CD4-positive, alpha-beta memory T cell (primary cell): ENCODE results near the gene UBASH3A. TPM values are rescaled to one million over a fixed set of nuclear protein-coding genes. Genes with fewer than 3 reads are reported as not detected.

Source experiments
- CTCF ChIA-PET: fragments of 350-600 bp; sonication (Branson Sonifier 250); formaldehyde crosslinking; loops from one replicate; lab custom pipeline; 2021; ENCODE audit warnings: inconsistent platforms; ENCODE audit not compliant: partially characterized antibody; lab: Charles Lee
- POLR2A ChIA-PET: fragments of 350-600 bp; sonication (Branson Sonifier 250); formaldehyde crosslinking; loops from one replicate; lab custom pipeline; 2021; ENCODE audit not compliant: partially characterized antibody; lab: Charles Lee
- DNase-seq, 5 donors: peaks; one replicate each; pipeline versions ENCODE4 v3.0.0 to v3.0.0-alpha.2; 2020 to 2022; ENCODE audit warnings: mixed read lengths in 1 of 5
- H3K27ac ChIP-seq: one replicate; pipeline ENCODE4 v1.7.0; 2013; ENCODE audit warnings: low read depth, low read length
- H3K27me3 ChIP-seq: 2 replicates; pipeline ENCODE4 v1.7.0; 2013; ENCODE audit warnings: mild to moderate bottlenecking, low read length, moderate library complexity; ENCODE audit not compliant: insufficient read depth
- H3K36me3 ChIP-seq: 2 replicates; pipeline ENCODE4 v1.7.0; 2013; ENCODE audit warnings: mild to moderate bottlenecking, low read length, moderate library complexity; ENCODE audit not compliant: insufficient read depth
- H3K4me1 ChIP-seq: 2 replicates; pipeline ENCODE4 v1.7.0; 2013; ENCODE audit warnings: mild to moderate bottlenecking, low read length, moderate library complexity; ENCODE audit not compliant: insufficient read depth
- H3K4me3 ChIP-seq, 2 donors: one replicate each; pipeline ENCODE4 v1.7.0; 2013; ENCODE audit warnings: low read length in 2 of 2, mild to moderate bottlenecking in 1 of 2
- H3K9me3 ChIP-seq, 2 donors: one replicate each; pipeline ENCODE4 v1.7.0; 2013; ENCODE audit warnings: low read length in 2 of 2, control low read depth in 1 of 2; ENCODE audit not compliant: control insufficient read depth in 1 of 2
- H3K27ac Mint-ChIP-seq, 7 donors: one replicate each; pipeline ENCODE4 v1.8.0; 2020 to 2021; ENCODE audit warnings: mixed read lengths in 7 of 7, mild to moderate bottlenecking in 6 of 7, inconsistent platforms in 3 of 7, moderate library complexity in 3 of 7
- H3K27me3 Mint-ChIP-seq, 2 donors: one replicate each; pipeline ENCODE4 v1.8.0; 2020 to 2021; ENCODE audit warnings: mixed read lengths in 2 of 2
- H3K36me3 Mint-ChIP-seq, 2 donors: one replicate each; pipeline ENCODE4 v1.8.0; 2020 to 2021; ENCODE audit warnings: mixed read lengths in 2 of 2, inconsistent platforms in 1 of 2, mild to moderate bottlenecking in 1 of 2
- H3K4me1 Mint-ChIP-seq, 4 donors: one replicate each; pipeline ENCODE4 v1.8.0; 2020 to 2021; ENCODE audit warnings: mixed read lengths in 4 of 4, mild to moderate bottlenecking in 1 of 4
- H3K4me3 Mint-ChIP-seq, 8 donors: one replicate each; pipeline ENCODE4 v1.8.0; 2020 to 2021; ENCODE audit warnings: mixed read lengths in 8 of 8, mild to moderate bottlenecking in 7 of 8, moderate library complexity in 6 of 8, inconsistent platforms in 3 of 8
- H3K9me3 Mint-ChIP-seq, 8 donors: one replicate each; pipeline ENCODE4 v1.8.0; 2020 to 2021; ENCODE audit warnings: mixed read lengths in 8 of 8, mild to moderate bottlenecking in 5 of 8, inconsistent platforms in 3 of 8, moderate library complexity in 1 of 8
- intact Hi-C: fragments of 100-400 bp; cut with micrococcal nuclease; formaldehyde crosslinking; loops from one replicate; pipeline ENCODE4 v1.15.1; 2023
- polyA plus RNA-seq, 2 donors: library from polyadenylated mRNA; unstranded; fragments of 300-500 nt; fragmentation: Illumina TruSeq; gene quantifications; one replicate each; pipeline ENCODE4 v1.2.3, GENCODE V29; 2021
- total RNA-seq, 2 experiments: library from RNA; stranded (reverse); gene quantifications; one replicate each; pipeline ENCODE4 v1.2.3, GENCODE V29; 2021

The UBASH3A gene
- total and polyA plus RNA-seq, 4 experiments from 2014 or later: 43.1 to 93.6 (median 68.7) TPM

- intact Hi-C loops: no loop called here
- H3K9me3 Mint-ChIP-seq: peaks cover 0 to 5% (median 0%) of the 10 kb centered on the region in 8 donors
- Histone ChIP-seq H3K27ac (no peak overlapping the region), H3K4me1 (peaks cover 49% of the 10 kb centered on the region), H3K9me3 (no peaks in the 10 kb centered on the region), H3K27me3 (no peaks in the 10 kb centered on the region), H3K4me3 (no peak overlapping the region), H3K36me3 (no peaks in the 10 kb centered on the region)
- peak in 1 of 5 donors; percentile 29 for DNase-seq
- peak overlapping the region; percentile 5 to 91 (median 70) for H3K27ac Mint-ChIP-seq
- H3K27me3 Mint-ChIP-seq: no peaks in the 10 kb centered on the region
- H3K36me3 Mint-ChIP-seq: no peaks in the 10 kb centered on the region
- H3K4me3 Mint-ChIP-seq: peak overlapping the region; percentile 67 to 83 (median 76)
- ChIA-PET CTCF (interaction anchor here (1.6 kb wide), 1 partner anchor 15 kb away, joined by 9 read pairs; the partner anchor contains the start of gene UBASH3A), POLR2A (interaction anchor here (0.7 to 2.2 kb wide), 8 partner anchors 10 to 36 kb away, joined by 3 to 18 read pairs (median 4); partner anchors contain the start of gene UBASH3A)
- peaks cover 27 to 76% (median 52%) of the 10 kb centered on the region in 4 donors for H3K4me1 Mint-ChIP-seq
Measured at GRCh38 chr21:42388740-42389448, 14.8 kb upstream of the UBASH3A start.

GRCh38 chr21:42389449-42389835, 14.3 kb upstream of the UBASH3A start:
- Histone ChIP-seq H3K36me3 (no peaks in the 10 kb centered on the region), H3K27ac (no peak overlapping the region), H3K27me3 (no peaks in the 10 kb centered on the region), H3K9me3 (no peaks in the 10 kb centered on the region), H3K4me1 (peaks cover 45% of the 10 kb centered on the region), H3K4me3 (no peak overlapping the region)
- intact Hi-C loops: no loop called here
- no peaks in the 10 kb centered on the region for H3K36me3 Mint-ChIP-seq
- no peak for DNase-seq
- peaks cover 27 to 74% (median 51%) of the 10 kb centered on the region in 4 donors for H3K4me1 Mint-ChIP-seq
- peak overlapping the region; percentile 45 to 91 (median 75) for H3K27ac Mint-ChIP-seq
- H3K4me3 Mint-ChIP-seq: peak overlapping the region; percentile 67 to 83 (median 76)
- H3K9me3 Mint-ChIP-seq: peaks cover 0 to 5% (median 0%) of the 10 kb centered on the region in 8 donors
- H3K27me3 Mint-ChIP-seq: no peaks in the 10 kb centered on the region
- ChIA-PET POLR2A (interaction anchor here (0.7 to 2.2 kb wide), 8 partner anchors 9 to 36 kb away, joined by 3 to 18 read pairs (median 4); partner anchors contain the start of gene UBASH3A), CTCF (interaction anchor here (1.6 kb wide), 1 partner anchor 15 kb away, joined by 9 read pairs; the partner anchor contains the start of gene UBASH3A)

GRCh38 chr21:42390193-42390592, 13.5 kb upstream of the UBASH3A start:
- ChIA-PET POLR2A (interaction anchor here (0.9 kb wide), 1 partner anchor 14 kb away, joined by 3 read pairs; the partner anchor contains the start of gene UBASH3A), CTCF (no interaction called here)
- peaks cover 24 to 78% (median 47%) of the 10 kb centered on the region in 4 donors for H3K4me1 Mint-ChIP-seq
- no peaks in the 10 kb centered on the region for H3K36me3 Mint-ChIP-seq
- H3K9me3 Mint-ChIP-seq: peaks cover 0 to 2% (median 0%) of the 10 kb centered on the region in 8 donors
- H3K27me3 ChIP-seq: no peaks in the 10 kb centered on the region
- no peak overlapping the region for H3K4me3 ChIP-seq
- no peak for DNase-seq
- H3K27ac Mint-ChIP-seq: no peak overlapping the region
- no peak overlapping the region for H3K27ac ChIP-seq
- H3K36me3 ChIP-seq: no peaks in the 10 kb centered on the region
- H3K4me1 ChIP-seq: peaks cover 37% of the 10 kb centered on the region
- no peaks in the 10 kb centered on the region for H3K27me3 Mint-ChIP-seq
- H3K9me3 ChIP-seq: no peaks in the 10 kb centered on the region
- intact Hi-C loops: loop anchor here (5.0 kb wide), 1 partner anchor 37 kb away; no protein-coding TSS in a partner anchor
- H3K4me3 Mint-ChIP-seq: peak overlapping the region in 2 of 8 donors; percentile 27 to 80

GRCh38 chr21:42390696-42391095, 13.0 kb upstream of the UBASH3A start:
- DNase-seq: no peak
- Histone ChIP-seq H3K36me3 (no peaks in the 10 kb centered on the region), H3K9me3 (no peaks in the 10 kb centered on the region), H3K27ac (no peak overlapping the region), H3K4me3 (no peak overlapping the region), H3K4me1 (peaks cover 33% of the 10 kb centered on the region), H3K27me3 (no peaks in the 10 kb centered on the region)
- no peaks in the 10 kb centered on the region for H3K36me3 Mint-ChIP-seq
- ChIA-PET CTCF (no interaction called here), POLR2A (interaction anchor here (0.9 kb wide), 1 partner anchor 13 kb away, joined by 3 read pairs; the partner anchor contains the start of gene UBASH3A)
- H3K4me3 Mint-ChIP-seq: peak overlapping the region in 2 of 8 donors; percentile 27 to 46
- H3K4me1 Mint-ChIP-seq: peaks cover 23 to 78% (median 44%) of the 10 kb centered on the region in 4 donors
- peak overlapping the region in 3 of 7 donors; percentile 20 to 59 (median 43) for H3K27ac Mint-ChIP-seq
- H3K9me3 Mint-ChIP-seq: peaks cover 0 to 1% (median 0%) of the 10 kb centered on the region in 8 donors
- H3K27me3 Mint-ChIP-seq: no peaks in the 10 kb centered on the region
- intact Hi-C loops: loop anchor here (5.0 kb wide), 1 partner anchor 37 kb away; no protein-coding TSS in a partner anchor

DNA sequence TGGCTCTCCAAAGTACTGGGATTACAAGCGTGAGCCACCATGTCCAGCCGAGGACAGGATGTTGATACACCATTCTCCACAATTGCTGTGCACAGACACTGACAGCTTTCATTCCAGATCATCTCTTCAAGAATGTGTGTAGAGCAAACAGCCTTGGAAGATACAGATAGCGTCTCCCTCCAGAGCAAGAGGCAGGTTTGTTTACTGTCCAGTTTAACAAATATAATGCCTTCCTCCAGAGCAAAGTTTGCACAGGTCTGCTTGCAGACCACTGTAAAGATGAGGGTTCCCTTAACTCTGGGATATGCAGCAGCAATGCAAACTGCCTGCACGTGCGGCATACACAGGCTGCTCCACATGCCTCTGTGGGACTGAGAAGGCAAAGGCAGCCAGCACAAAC, 12.4 kb upstream of the UBASH3A start:
- ChIA-PET POLR2A (interaction anchor here (4.0 kb wide), 1 partner anchor 13 kb away, joined by 65 read pairs; the partner anchor contains the start of gene UBASH3A), CTCF (interaction anchor here (3.5 kb wide), 1 partner anchor 12 kb away, joined by 26 read pairs; the partner anchor contains the start of gene UBASH3A)
- no peaks in the 10 kb centered on the region for H3K27me3 Mint-ChIP-seq
- Histone ChIP-seq H3K4me1 (peaks cover 33% of the 10 kb centered on the region), H3K36me3 (no peaks in the 10 kb centered on the region), H3K27me3 (no peaks in the 10 kb centered on the region), H3K9me3 (no peaks in the 10 kb centered on the region), H3K27ac (no peak overlapping the region), H3K4me3 (no peak overlapping the region)
- peaks cover 24 to 81% (median 43%) of the 10 kb centered on the region in 4 donors for H3K4me1 Mint-ChIP-seq
- H3K27ac Mint-ChIP-seq: peak overlapping the region in 1 of 7 donors; percentile 59
- peaks cover 0 to 1% (median 0%) of the 10 kb centered on the region in 8 donors for H3K9me3 Mint-ChIP-seq
- DNase-seq: no peak
- intact Hi-C loops: loop anchor here (5.0 kb wide), 1 partner anchor 36 kb away; no protein-coding TSS in a partner anchor
- H3K4me3 Mint-ChIP-seq: peak overlapping the region in 1 of 8 donors; percentile 46
- H3K36me3 Mint-ChIP-seq: no peaks in the 10 kb centered on the region

DNA sequence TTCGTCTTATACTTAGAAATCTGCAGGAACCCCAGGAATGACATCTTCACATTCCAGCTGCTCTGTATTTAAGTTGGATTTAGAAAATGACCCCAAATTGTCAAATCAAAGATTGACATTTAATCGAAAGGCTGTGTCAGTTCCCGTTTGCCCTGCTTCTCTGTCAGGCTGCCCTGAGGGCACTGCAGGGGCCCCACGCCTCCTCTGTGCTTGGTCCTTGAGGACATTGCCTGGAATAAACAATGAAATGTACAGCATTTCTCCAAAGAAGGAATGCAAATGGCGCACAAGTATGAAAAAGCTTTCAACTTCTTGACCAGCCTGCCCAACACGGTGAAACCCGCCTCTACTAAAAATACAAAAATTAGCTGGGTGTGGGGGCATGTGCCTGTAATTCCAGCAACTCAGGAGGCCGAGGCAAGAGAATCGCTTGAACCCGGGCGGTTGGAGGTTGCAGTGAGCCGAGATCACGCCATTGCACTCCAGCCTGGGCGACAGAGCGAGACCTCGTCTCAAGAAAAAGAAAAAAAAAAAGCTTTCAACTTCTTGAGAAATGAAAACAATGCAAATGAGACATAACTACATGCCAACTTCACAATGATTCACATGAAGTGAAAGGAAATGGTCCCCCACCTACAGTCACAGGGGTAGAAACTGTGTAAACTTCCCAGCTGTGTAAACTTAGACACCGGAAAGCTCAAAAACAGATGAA, 10.8 kb upstream of the UBASH3A start:
- no peaks in the 10 kb centered on the region for H3K36me3 ChIP-seq
- Mint-ChIP-seq H3K4me1 (peaks cover 26 to 75% (median 44%) of the 10 kb centered on the region in 4 donors), H3K27ac (peak overlapping the region; percentile 0 to 60 (median 31)), H3K27me3 (no peaks in the 10 kb centered on the region), H3K4me3 (peak overlapping the region; percentile 19 to 75 (median 44)), H3K36me3 (no peaks in the 10 kb centered on the region), H3K9me3 (no peaks in the 10 kb centered on the region)
- H3K27ac ChIP-seq: no peak overlapping the region
- H3K4me1 ChIP-seq: peaks cover 38% of the 10 kb centered on the region
- no peaks in the 10 kb centered on the region for H3K27me3 ChIP-seq
- DNase-seq: peak in 1 of 5 donors; percentile 44
- H3K4me3 ChIP-seq: peak overlapping the region in 1 of 2 donors; percentile 30
- no peaks in the 10 kb centered on the region for H3K9me3 ChIP-seq
- intact Hi-C loops: loop anchor here (5.0 kb wide), 1 partner anchor 34 kb away; no protein-coding TSS in a partner anchor
- POLR2A ChIA-PET: interaction anchor here (0.9 to 4.0 kb wide), 8 partner anchors 11 to 57 kb away, joined by 3 to 65 read pairs (median 4); partner anchors contain the start of gene UBASH3A
- CTCF ChIA-PET: interaction anchor here (1.2 to 3.5 kb wide), 4 partner anchors 11 to 120 kb away, joined by 3 to 26 read pairs (median 5); partner anchors contain the start of gene UBASH3A
